Astrocyte of the spinal cord (primary cell): ENCODE measurements around the gene WWOX.

Experiments
- DNase-seq: peaks from one replicate; pipeline ENCODE4 v3.0.0; 2011; ENCODE audit warnings: low read depth, low spot score
- H3K4me3 ChIP-seq: 2 replicates; pipeline ENCODE4 v1.5.1; 2011; ENCODE audit warnings: low read depth, mild to moderate bottlenecking, low read length, moderate library complexity
- CTCF ChIP-seq: IDR thresholded peaks from 2 replicates; pipeline ENCODE4 v1.5.1; 2012; ENCODE audit warnings: low read depth, mild to moderate bottlenecking, low read length, inconsistent platforms
- in situ Hi-C: cut with HindIII; loops from 2 replicates; pipeline ENCODE4 v1.10.0; 2017; ENCODE audit warnings: low sequenced_read_pairs

WWOX gene

GRCh38 chr16:78902321-78902720 lies 802.9 kb downstream of the WWOX start:
- TF ChIP-seq CTCF: no peak
- in situ Hi-C loops: no loop called here
- no peak overlapping the region for H3K4me3 ChIP-seq
- no peak for DNase-seq

- in situ Hi-C loops: no loop called here
- TF ChIP-seq CTCF: no peak
- no peak for DNase-seq
- H3K4me3 ChIP-seq: no peak overlapping the region
These were observed 803.8 kb downstream of the WWOX start for GRCh38 chr16:78903237-78903636.

- no peak for DNase-seq
- no peak for TF ChIP-seq CTCF
- in situ Hi-C loops: no loop called here
- no peak overlapping the region for H3K4me3 ChIP-seq
These were observed 804.4 kb downstream of the WWOX start for GRCh38 chr16:78903843-78904242.

GRCh38 chr16:78906135-78906534 lies 806.7 kb downstream of the WWOX start:
- in situ Hi-C loops: no loop called here
- no peak for DNase-seq
- no peak for TF ChIP-seq CTCF

GRCh38 chr16:78909226-78909625 lies 809.8 kb downstream of the WWOX start:
- no peak overlapping the region for H3K4me3 ChIP-seq
- TF ChIP-seq CTCF: no peak
- in situ Hi-C loops: no loop called here
- DNase-seq: no peak

More at GRCh38 chr16:78906135-78906534, 806.7 kb downstream of the WWOX start:
- no peak overlapping the region for H3K4me3 ChIP-seq

GRCh38 chr16:78915811-78916345 lies 816.4 kb downstream of the WWOX start:
- H3K4me3 ChIP-seq: no peak overlapping the region
- in situ Hi-C loops: no loop called here
- TF ChIP-seq CTCF: no peak
- DNase-seq: no peak

GRCh38 chr16:78916928-78917545 lies 817.6 kb downstream of the WWOX start:
- in situ Hi-C loops: no loop called here

More at GRCh38 chr16:78916928-78917545, 817.6 kb downstream of the WWOX start:
- no peak overlapping the region for H3K4me3 ChIP-seq
- DNase-seq: no peak
- TF ChIP-seq CTCF: no peak
